DOHH2 (cell line): Measurements from ENCODE around the gene UBN1.

ENCODE experiments used
- H3F3A ChIP-seq: fragments of 200-600 bp; sonication (generic), shearing (Covaris generic); 2 replicates; pipeline ENCODE4 v1.6.0; 2016; ENCODE audit warnings: antibody characterized with exemption, mild to moderate bottlenecking; ENCODE audit not compliant: control insufficient read depth, insufficient read depth
- H3K27ac ChIP-seq: fragments of 200-600 bp; sonication (generic); 2 replicates; pipeline ENCODE4 v1.5.1; 2014; ENCODE audit warnings: low read depth, mild to moderate bottlenecking, low read length, moderate library complexity
- H3K27me3 ChIP-seq: fragments of 200-600 bp; sonication (generic); 2 replicates; pipeline ENCODE4 v1.6.1; 2014; ENCODE audit warnings: mild to moderate bottlenecking, low read length, mixed read lengths; ENCODE audit not compliant: control insufficient read depth
- H3K36me3 ChIP-seq: fragments of 200-600 bp; sonication (generic); 2 replicates; pipeline ENCODE4 v1.6.1; 2014; ENCODE audit warnings: mild to moderate bottlenecking, low read length, moderate library complexity, mixed read lengths; ENCODE audit not compliant: control insufficient read depth
- H3K4me1 ChIP-seq: fragments of 200-600 bp; sonication (generic); 2 replicates; pipeline ENCODE4 v1.6.1; 2014; ENCODE audit warnings: mild to moderate bottlenecking, low read length, mixed read lengths; ENCODE audit not compliant: control insufficient read depth
- H3K4me2 ChIP-seq: fragments of 200-600 bp; sonication (generic); 2 replicates; pipeline ENCODE4 v1.6.0; 2014; ENCODE audit warnings: mild to moderate bottlenecking, low read length, moderate library complexity
- H3K4me3 ChIP-seq: fragments of 200-600 bp; sonication (generic); 2 replicates; pipeline ENCODE4 v1.5.1; 2014; ENCODE audit warnings: mild to moderate bottlenecking, low read length, mixed read lengths
- H3K79me2 ChIP-seq: fragments of 200-600 bp; sonication (generic); 2 replicates; pipeline ENCODE4 v1.6.1; 2014; ENCODE audit warnings: mild to moderate bottlenecking, low read length, mixed read lengths; ENCODE audit not compliant: control insufficient read depth
- H3K9me2 ChIP-seq: fragments of 200-600 bp; sonication (generic); replicated peaks from 2 replicates; pipeline ENCODE4 v1.6.1; 2014; ENCODE audit warnings: mild to moderate bottlenecking, low read length, mixed read lengths; ENCODE audit not compliant: control insufficient read depth
- H3K9me3 ChIP-seq: fragments of 200-600 bp; sonication (generic); 2 replicates; pipeline ENCODE4 v1.6.1; 2014; ENCODE audit warnings: antibody characterized with exemption, low read length, mixed read lengths; ENCODE audit not compliant: control insufficient read depth, insufficient read depth
- H4K20me1 ChIP-seq: fragments of 200-600 bp; sonication (generic); 2 replicates; pipeline ENCODE4 v1.6.0; 2014; ENCODE audit warnings: low read depth, mild to moderate bottlenecking, antibody characterized with exemption, low read length, moderate library complexity; ENCODE audit not compliant: control insufficient read depth, insufficient read depth
- CTCF ChIP-seq: fragments of 200-600 bp; sonication (generic); IDR thresholded peaks from one replicate; pipeline ENCODE4 v1.5.1; 2014; ENCODE audit warnings: antibody characterized with exemption, mild to moderate bottlenecking, low read depth, low read length; ENCODE audit not compliant: poor library complexity, severe bottlenecking
- EZH2phosphoT487 ChIP-seq: fragments of 200-600 bp; sonication (generic); IDR thresholded peaks from 2 replicates; pipeline ENCODE4 v1.6.1; 2017; ENCODE audit warnings: borderline replicate concordance, mild to moderate bottlenecking, antibody characterized with exemption, low read length, moderate library complexity, mixed read lengths

UBN1 gene

DNA sequence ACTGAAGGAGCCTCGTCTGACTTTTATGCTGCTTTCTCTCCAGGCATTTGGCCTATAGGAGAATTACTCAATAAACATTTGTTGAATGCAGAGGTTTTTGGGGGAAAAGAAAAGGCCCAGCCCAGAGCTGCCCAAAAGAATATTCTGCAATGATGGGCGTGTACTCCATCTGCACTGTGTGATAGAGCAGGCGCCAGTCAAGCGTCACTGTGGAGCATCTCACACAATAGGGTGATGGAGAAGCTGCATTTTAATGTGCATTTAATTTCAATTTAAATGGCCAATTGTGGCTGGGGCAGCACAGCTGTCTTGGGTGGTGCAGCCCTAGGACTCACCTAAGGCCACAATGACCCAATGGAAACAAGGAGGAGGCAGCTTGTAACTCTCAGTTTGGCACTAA is 20.8 kb upstream of the UBN1 start:
- Histone ChIP-seq H3K36me3 (peaks cover 73% of the 10 kb centered on the region), H3F3A (no peaks in the 10 kb centered on the region), H3K79me2 (peaks cover 3% of the 10 kb centered on the region; the same call in 1 of the 2 replicates)

DNA sequence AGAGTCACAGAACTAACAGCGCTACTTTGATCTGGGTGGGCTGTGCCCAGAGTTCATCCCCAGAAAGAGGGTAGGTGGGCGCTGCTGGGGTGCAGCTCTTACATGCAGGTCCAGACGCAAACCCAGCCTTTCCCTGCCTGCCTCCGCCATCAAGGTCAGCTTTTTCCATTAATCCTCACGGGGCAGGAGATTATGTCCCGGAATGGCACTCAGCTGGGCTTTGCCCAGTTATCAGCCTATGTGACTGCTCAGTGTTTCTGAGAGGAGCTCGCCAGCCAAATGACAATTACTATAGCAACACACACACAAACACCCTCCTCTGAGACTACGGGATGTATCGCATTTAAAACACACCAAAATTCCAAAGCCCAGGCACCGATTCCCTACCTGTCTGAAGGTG is 20.3 kb upstream of the UBN1 start:
- Histone ChIP-seq H4K20me1 (no peaks in the 10 kb centered on the region), H3K36me3 (peaks cover 73% of the 10 kb centered on the region), H3K4me2 (no peak overlapping the region), H3F3A (no peaks in the 10 kb centered on the region), H3K4me1 (no peaks in the 10 kb centered on the region), H3K79me2 (peaks cover 3% of the 10 kb centered on the region; the same call in 1 of the 2 replicates), H3K9me3 (no peaks in the 10 kb centered on the region), H3K9me2 (no peaks in the 10 kb centered on the region), H3K4me3 (no peak overlapping the region), H3K27me3 (no peaks in the 10 kb centered on the region), H3K27ac (no peak overlapping the region)
- TF ChIP-seq EZH2phosphoT487 = no peak
- TF ChIP-seq CTCF = no peak

More for the DNA sequence above, 20.8 kb upstream of the UBN1 start:
- Histone ChIP-seq H3K27me3 (no peaks in the 10 kb centered on the region), H3K4me1 (no peaks in the 10 kb centered on the region), H3K9me3 (no peaks in the 10 kb centered on the region), H3K4me2 (no peak overlapping the region), H3K27ac (no peak overlapping the region), H4K20me1 (no peaks in the 10 kb centered on the region), H3K9me2 (no peaks in the 10 kb centered on the region), H3K4me3 (no peak overlapping the region)
- TF ChIP-seq EZH2phosphoT487 (no peak), CTCF (no peak)

GRCh38 chr16:4828567-4829321 is 18.5 kb upstream of the UBN1 start:
- Histone ChIP-seq H4K20me1 (no peaks in the 10 kb centered on the region), H3K27ac (no peak overlapping the region), H3K9me2 (no peaks in the 10 kb centered on the region), H3K4me3 (no peak overlapping the region), H3K9me3 (no peaks in the 10 kb centered on the region), H3F3A (no peaks in the 10 kb centered on the region), H3K4me1 (no peaks in the 10 kb centered on the region), H3K36me3 (peaks cover 76% of the 10 kb centered on the region), H3K4me2 (no peak overlapping the region), H3K27me3 (no peaks in the 10 kb centered on the region), H3K79me2 (peaks cover 3% of the 10 kb centered on the region; the same call in 1 of the 2 replicates)
- TF ChIP-seq CTCF (no peak), EZH2phosphoT487 (no peak)
